GM10847 (cell line): ENCODE measurements around the gene MAB21L4.

Experiments used
- POLR2A ChIP-seq: IDR thresholded peaks from 2 replicates; pipeline ENCODE4 v1.6.1; 2011; ENCODE audit not compliant: insufficient read length; ENCODE audit errors: extremely low read depth

MAB21L4 gene

DNA sequence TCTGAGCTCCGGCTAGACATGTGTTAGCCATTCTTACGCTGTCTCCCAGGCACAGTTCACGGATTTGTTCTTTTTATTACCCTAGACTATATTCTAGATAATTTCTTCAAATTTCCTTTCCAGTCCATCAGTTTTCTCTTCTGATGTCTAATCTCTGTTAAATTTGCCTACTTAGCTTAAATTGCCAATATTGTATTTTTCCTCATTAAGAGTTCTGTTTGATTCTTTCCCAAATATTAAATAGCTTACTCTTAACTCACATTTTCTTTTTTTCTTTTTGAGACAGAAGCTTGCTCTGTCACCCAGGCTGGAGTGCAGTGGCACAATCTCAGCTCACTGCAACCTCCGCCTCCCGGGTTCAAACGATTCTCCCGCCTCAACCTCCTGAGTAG is 31.4 kb upstream of the MAB21L4 start:
- no peak for TF ChIP-seq POLR2A

DNA sequence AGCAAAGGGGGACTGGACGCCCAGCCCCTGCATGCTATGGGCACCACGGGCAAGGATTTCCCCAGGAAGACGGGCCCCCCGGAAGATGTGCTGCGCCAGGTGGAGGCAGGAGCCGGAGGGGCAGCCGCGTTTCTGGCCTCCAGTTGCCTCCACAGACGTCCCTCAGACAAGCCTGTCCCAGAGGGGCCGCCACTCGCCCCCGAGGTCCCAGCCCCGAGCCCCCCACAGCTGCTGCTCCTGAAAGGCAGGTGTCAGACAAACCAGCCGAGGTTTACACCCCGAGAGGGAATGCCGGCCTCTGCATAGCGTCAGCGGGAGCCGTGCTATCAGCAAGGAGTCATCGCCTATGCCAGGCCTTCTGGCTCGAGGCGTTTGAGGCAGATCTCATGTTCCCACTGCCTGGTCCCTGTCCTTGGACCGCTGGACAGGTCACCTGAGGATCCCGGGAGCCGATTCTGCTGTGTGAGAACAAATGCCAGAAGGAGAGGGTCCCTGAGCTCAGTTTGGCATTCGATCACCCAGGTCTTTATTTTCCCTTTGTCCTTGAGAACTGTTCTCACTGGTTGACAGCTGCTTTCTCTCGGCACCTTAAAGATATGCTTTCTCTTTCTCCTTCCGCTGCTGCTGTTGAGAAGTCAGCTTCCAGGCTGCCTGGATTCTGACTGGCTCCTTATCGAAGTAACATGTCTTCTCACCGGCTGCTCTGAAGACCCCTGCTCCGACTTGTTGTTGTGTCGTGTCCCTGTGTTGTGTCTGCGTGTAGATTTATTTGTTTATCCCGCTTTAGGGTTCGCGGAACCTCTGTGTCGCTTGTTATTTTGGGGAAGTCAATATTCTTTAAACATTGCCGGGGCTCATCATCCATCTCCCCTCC is 30.8 kb upstream of the MAB21L4 start:
- TF ChIP-seq POLR2A: no peak

DNA sequence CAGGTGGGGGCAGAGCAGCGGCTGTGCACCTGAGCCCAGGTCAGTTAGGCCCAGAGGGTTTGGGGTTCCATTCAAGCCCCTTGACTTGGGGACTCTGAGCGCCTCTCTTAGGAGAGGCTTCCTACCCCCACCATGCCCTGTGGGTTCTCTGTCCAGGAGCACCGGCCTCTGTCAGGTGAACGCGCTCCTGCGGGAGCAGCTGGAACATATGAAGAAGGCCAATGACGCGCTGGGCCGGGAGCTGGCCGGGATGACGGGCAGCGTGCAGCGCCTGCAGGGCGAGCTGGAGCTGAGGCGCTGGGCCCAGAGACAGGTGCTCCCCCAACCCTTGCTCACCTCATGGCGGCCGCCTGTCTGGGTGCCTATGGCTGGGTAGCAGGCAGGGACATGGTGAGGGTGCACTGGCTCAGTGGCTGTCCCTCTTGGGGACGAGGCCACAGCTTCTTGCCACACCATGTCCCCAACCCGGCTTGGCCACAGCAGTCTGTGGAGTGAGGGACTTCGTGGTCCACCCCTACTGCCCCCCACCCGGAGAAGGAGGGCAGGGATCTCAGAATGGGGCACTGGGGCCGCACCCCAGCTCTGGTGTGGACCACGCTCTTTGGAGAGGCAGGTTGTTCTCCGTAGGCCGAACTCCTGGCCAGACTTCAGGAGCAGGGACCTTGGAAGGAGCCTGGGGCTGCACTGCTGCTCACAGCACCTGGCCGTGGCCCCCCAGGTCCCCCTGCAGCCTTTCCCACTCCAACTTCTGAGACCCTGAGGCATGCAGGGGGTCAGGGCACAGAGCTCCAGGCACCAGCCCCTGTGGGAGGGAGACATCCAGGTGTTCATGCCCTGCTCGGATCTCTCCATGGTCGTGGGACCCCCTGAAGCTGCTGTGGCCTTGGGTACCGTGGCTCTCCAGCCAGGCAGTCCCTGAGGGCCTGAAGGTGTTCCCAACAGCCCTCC is 29.9 kb upstream of the MAB21L4 start:
- TF ChIP-seq POLR2A: no peak

DNA sequence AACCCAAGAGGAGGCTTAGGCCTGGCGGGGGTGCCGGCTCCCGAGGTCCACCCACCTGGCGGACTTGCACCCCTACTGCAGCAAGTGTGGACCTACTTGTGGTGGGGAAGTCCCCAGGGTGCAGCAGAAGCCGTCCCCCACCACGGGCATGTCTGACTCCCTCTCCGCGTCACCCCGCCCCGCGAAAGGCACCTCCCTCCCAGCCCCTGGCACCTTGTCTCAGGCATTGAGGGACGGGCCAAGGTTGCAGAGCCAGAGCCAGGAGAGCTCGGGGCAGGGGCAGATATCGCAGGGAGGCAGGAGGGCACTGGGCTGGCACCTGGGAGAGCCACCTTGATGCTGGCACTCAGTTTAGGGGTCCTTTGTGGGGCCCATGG is 29.2 kb upstream of the MAB21L4 start:
- no peak for TF ChIP-seq POLR2A

DNA sequence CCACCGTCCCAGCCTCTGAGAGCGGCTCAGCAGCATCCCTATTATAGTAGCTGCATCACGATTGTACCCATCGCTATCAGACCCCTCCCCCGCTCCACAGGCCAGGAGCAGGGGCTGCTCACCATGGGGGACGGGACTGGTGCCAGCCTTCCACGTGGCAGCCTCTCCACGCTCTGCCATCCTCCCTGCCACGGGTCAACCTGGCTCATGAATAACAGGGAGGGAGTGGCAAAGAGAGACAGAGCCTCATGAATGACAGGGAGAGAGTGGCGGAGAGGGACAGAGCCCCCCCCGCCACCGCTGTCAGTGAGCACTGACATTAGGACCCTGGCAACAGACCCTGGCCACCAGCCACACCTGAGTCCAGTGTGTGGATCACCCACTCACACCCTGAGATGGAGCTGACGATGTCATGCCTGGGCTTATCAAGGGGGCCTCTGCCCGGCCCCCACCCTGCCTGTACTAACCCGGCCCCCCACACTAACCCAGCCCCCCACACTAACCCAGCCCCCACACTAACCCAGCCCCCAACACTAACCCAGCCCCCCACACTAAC is 27.1 kb upstream of the MAB21L4 start:
- no peak for TF ChIP-seq POLR2A

DNA sequence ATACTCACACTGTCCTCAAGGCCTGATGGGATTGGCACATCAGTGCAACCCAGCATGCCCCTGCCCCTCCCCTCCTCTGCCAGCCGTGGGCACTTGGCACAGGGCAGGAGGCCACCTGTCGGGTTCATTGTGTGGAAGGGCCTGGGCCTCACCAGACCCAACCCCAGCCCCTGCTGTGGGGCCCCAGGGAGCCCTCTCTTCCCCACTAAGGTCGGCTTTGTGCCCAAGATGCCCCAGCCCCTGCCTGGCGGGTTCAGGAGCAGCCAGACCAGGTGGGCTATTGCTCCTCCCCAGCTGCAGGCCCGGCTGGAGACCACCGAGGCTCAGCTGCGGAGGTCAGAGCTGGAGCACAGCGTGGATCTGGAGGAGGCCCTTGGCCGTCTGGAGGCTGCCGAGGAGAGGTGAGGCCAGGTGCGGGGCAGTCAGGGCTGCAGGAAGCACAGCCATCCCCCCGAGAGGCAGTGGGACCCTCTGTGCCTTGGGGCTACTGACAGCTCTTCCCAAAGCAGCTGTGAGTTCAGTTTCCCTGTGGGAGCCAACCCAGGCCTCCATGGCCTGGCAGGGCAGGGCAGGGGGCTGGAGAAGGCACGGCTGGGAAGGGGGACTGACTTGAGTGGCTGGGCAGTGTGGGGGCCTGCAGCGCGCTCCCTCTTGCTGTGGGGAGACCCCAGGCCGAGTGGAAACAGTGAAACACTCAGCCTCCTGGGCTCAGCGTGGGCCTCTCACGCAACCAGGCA is 26.5 kb upstream of the MAB21L4 start:
- TF ChIP-seq POLR2A: no peak

DNA sequence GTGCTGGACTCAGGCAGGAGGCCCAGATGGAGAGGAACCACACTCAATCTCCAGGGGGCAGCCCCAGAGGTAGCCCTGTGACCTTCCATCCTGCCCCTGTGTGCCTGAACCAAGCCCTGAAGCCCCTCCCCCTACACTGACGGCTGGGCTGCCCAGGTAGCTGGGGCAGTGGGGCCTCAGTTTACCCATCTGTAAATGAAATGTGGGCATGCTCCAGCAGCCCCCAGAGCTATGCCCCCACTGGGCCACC is 26.0 kb upstream of the MAB21L4 start:
- TF ChIP-seq POLR2A: no peak

DNA sequence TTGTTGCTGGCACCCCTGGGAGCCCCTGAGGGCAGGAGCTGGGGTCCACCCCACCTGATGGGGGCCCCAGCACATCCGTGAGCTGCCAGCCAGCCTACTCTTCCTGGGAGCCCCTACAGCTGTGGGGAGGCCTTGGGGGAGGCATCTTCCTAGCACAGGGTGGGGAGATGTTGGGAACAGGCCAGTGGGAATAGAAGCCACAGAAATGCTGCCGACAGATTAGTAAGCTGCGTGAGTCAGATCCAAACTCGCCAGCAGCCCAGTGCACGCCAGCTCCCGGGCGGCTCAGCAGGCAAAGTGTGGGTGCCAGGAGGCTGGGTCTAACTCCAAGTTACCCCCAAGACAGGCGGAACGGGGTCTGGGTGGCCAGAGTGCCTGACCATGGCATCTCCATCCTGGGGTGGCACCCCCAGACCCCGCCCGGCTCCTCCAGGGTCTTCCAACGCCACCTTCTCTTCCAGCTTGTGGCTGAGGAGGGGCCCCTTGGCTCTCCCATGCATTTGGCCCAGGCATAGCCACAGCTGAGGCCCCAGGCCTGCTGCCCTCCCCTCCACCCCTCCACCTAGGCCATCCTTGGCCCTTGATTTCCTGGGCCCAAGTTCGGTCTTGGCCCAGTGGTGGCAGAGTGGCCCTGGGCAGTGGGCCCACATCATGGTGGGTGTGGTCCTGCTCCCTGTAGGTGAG is 25.5 kb upstream of the MAB21L4 start:
- no peak for TF ChIP-seq POLR2A

DNA sequence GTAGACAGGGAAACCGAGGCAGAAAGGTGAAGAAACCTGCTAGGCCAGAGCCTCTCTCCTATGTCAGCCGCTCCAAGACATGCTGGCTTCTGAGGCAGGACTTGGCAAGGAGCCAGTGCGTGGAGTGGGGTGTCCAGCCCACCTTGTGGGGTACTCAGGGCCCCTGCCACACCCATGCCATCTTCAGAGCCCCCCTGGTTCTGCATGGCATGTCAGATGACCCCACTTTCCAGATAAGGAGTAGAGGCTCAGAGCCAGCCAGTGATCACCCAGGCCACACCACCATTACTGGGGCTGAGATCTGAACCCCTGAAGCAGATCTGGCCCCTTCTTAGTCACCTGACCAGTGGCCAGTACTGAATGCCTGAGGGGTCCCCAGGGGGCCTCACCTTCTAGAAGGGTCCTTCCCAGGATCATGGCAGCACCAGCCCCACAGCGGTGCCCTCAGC is 24.9 kb upstream of the MAB21L4 start:
- no peak for TF ChIP-seq POLR2A

DNA sequence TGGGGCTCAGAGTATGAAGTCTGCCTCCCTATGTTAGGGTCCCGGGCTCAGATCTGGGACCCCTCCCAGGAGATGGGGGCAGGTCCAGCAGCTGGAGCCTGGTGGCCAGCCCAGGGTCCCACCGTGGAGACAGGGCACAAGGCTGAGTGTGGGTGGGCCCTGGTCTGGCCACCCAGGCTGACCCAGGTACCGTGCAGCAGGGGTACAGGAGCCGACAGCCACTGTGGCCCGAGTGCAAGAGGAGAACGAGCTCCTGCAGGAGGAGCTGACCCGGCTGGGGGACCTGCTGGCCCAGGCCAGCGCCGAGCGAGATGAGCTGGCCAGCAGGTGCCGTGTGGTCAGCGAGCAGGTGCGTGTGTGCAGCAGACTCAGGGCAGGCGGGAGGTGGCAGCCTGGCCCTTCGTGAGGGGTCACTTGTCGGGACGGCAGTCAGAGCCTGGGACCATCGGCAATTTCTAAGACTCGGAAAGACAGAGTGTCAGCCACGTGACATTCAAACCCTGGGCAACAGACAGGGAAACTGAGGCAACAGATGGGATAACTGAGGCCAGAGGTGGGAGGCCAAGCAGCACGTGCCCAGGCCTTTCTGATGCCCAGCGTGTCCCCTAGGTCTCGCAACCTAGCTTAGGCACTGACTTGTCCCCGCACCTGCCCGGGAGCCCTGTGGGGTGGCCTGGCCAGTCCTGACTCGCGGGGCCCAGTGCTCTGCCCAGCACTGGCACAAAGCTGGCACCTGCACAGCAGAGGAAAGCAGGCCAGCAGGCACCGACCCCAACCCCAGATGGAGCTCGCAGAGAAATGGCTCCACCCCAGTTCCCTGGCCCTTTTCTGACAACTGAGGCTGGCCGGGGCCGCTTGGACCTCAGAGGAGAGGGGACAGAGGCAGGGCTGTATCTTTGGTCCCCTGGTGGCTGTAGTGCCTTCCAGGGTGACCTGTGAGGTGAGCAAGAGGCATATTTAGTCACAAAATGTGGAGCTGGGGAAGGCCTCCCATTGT is 24.1 kb upstream of the MAB21L4 start:
- no peak for TF ChIP-seq POLR2A

DNA sequence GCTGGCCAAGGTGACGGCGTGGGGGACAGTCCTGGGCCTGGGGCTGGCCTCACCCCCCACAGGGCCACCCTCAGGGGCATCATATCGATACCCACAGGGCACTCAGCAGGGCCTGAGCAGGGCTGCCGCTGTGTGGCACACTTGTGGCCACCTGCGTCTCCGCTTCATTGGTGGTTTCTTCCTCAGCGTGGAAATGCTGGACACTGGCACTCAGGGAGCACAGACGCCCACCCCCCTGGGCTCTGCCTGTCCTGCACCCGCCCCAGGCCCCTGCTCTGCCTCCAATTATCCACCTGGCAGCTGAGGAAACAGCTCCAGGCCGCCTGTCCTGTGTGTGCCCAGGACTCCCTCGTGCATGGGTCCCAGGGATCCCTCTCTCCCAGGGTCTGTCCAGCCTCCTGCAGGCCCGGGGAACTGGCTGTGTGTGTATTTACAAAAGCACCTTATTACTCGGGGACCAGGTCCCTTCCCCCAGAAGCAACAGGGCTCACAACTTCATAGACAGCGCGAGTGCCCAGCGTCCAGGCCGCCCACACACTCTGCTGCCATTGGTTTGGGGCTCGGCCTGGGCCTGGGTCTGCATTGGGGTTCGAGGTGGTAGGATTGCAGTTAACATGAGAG is 23.3 kb upstream of the MAB21L4 start:
- no peak for TF ChIP-seq POLR2A

DNA sequence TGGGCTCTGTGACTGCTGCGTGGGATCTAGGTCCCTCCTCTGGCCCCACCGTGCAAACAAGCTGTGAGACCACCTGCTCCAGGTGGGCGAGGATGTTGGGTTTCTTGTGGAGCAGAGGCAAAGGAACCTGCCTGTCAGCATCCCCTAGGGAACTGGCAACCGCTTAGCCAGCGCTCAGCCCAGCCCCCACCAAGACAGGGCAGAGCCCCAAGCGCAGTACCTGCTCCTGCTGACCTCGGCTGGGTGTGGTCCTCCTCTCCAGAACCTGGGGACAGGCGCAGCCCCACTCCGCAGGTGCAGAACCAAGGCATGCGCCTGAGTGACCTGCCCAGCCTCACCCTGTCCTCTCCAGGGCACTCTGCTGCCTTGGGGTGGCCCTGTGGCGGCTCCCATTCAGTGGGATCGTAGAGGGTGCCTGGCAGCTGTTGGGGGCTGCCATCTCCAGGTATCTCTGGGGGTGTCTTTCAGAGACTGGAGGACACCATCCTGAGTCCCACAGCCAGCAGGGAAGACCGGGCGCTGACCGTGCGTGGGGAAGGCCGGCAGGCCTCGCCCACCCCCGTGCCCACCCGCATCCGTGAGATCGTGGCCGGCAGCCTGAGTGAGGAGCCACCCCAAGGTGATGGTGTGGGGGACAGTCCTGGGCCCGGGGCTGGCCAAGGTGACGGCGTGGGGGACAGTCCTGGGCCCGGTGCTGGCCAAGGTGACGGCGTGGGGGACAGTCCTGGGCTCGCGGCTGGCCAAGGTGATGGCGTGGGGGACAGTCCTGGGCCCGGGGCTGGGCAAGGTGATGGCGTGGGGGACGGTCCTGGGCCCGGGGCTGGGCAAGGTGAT is 22.5 kb upstream of the MAB21L4 start:
- TF ChIP-seq POLR2A: no peak

DNA sequence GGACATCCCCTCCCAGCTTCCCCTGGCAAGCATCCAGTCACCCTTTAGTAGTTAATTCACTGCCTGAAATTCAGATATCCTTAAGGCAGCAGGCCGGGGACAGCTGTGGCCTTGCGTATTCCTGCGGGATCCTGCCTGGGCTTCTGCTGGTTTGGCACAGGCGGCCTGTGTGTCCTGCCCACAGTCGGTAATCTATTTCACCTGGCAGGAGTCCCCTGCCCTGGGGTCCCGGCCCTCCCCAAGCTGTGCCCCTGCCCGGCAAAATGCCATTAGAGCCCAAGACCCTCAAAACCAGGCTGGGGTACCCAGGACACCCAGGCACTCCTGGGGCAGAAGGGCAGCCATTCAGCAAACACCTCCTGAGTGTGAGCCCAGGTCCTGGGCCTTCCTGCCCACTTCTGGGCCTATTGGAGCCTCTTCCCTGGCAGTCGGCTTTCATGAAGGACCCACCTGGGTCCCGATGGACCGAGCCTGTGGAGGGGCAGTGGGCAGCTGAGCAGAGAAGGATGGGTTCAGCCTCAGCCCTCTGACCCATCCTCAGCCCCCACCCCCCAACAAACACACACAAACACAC is 21.8 kb upstream of the MAB21L4 start:
- no peak for TF ChIP-seq POLR2A
